Thoracic aorta (tissue), 2 donors: ENCODE data around the gene MAP2K1. TPM values are rescaled to one million over a fixed set of nuclear protein-coding genes. Genes with fewer than 3 reads are reported as not detected.

ENCODE experiments used
- ATAC-seq: fragments of 150-250 bp; one replicate; pipeline ENCODE4 v1.8.0; 2017; ENCODE audit warnings: low read depth; ENCODE audit not compliant: insufficient number of reproducible peaks, low FRiP score
- DNase-seq: peaks from one replicate; pipeline ENCODE4 v3.0.0-alpha.2; 2020; ENCODE audit warnings: low spot score
- H3K27ac ChIP-seq, 2 donors: fragments of 200-600 bp; sonication (generic); 1 replicate in 1 of 2; 2 replicates in 1 of 2; pipeline ENCODE4 v1.5.1; 2016; ENCODE audit warnings: mild to moderate bottlenecking in 2 of 2, moderate library complexity in 2 of 2
- H3K27me3 ChIP-seq: fragments of 200-600 bp; sonication (generic); replicated peaks from 2 replicates; pipeline ENCODE4 v1.6.0; 2016; ENCODE audit warnings: mild to moderate bottlenecking; ENCODE audit not compliant: insufficient read depth
- H3K36me3 ChIP-seq: fragments of 200-600 bp; sonication (generic); one replicate; pipeline ENCODE4 v1.5.1; 2016
- H3K4me1 ChIP-seq, 2 donors: fragments of 200-600 bp; sonication (generic); 1 replicate in 1 of 2; 2 replicates in 1 of 2; pipeline versions ENCODE4 v1.5.1 to v1.6.0; 2016; ENCODE audit warnings: low read depth in 2 of 2, mild to moderate bottlenecking in 1 of 2; ENCODE audit not compliant: control insufficient read depth in 1 of 2
- H3K4me3 ChIP-seq: fragments of 200-600 bp; sonication (generic); 2 replicates; pipeline ENCODE4 v1.5.1; 2016; ENCODE audit warnings: mild to moderate bottlenecking
- H3K9me3 ChIP-seq: fragments of 200-600 bp; sonication (generic); 2 replicates; pipeline ENCODE4 v1.5.1; 2016
- total RNA-seq, 2 donors: library from RNA; depleted of rRNA; stranded (reverse); fragments of >200 nt; gene quantifications; one replicate each; pipeline versions ENCODE4 v1.1.0 to v1.2.3, GENCODE V29; 2016
- TF ChIP-seq, protein P1 (sequence below): fragments of 200-600 bp; sonication (generic); IDR thresholded peaks from one replicate; pipeline ENCODE4 v1.5.1; 2019; ENCODE audit warnings: antibody characterized with exemption

Gene MAP2K1
- total RNA-seq, 2 donors from 2014 or later: 58.7 to 62.3 TPM

GRCh38 chr15:66419471-66419870 lies 32.8 kb downstream of the MAP2K1 start:
- peaks cover 11 to 26% of the 10 kb centered on the region in 2 donors for H3K4me1 ChIP-seq
- ATAC-seq: no peak
- TF ChIP-seq, protein P1, sequence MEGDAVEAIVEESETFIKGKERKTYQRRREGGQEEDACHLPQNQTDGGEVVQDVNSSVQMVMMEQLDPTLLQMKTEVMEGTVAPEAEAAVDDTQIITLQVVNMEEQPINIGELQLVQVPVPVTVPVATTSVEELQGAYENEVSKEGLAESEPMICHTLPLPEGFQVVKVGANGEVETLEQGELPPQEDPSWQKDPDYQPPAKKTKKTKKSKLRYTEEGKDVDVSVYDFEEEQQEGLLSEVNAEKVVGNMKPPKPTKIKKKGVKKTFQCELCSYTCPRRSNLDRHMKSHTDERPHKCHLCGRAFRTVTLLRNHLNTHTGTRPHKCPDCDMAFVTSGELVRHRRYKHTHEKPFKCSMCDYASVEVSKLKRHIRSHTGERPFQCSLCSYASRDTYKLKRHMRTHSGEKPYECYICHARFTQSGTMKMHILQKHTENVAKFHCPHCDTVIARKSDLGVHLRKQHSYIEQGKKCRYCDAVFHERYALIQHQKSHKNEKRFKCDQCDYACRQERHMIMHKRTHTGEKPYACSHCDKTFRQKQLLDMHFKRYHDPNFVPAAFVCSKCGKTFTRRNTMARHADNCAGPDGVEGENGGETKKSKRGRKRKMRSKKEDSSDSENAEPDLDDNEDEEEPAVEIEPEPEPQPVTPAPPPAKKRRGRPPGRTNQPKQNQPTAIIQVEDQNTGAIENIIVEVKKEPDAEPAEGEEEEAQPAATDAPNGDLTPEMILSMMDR: no peak
- peaks cover 1% of the 10 kb centered on the region for H3K36me3 ChIP-seq
- H3K9me3 ChIP-seq: no peaks in the 10 kb centered on the region
- no peak for DNase-seq
- no peak overlapping the region for H3K4me3 ChIP-seq
- H3K27me3 ChIP-seq: no peaks in the 10 kb centered on the region
- no peak overlapping the region for H3K27ac ChIP-seq

GRCh38 chr15:66422347-66422746 lies 35.6 kb downstream of the MAP2K1 start:
- no peaks in the 10 kb centered on the region for H3K27me3 ChIP-seq
- DNase-seq: no peak
- peaks cover 0 to 5% of the 10 kb centered on the region in 2 donors for H3K4me1 ChIP-seq
- H3K4me3 ChIP-seq: no peak overlapping the region
- TF ChIP-seq, protein P1: no peak
- no peaks in the 10 kb centered on the region for H3K9me3 ChIP-seq
- ATAC-seq: no peak
- H3K27ac ChIP-seq: no peak overlapping the region
- no peaks in the 10 kb centered on the region for H3K36me3 ChIP-seq

DNA sequence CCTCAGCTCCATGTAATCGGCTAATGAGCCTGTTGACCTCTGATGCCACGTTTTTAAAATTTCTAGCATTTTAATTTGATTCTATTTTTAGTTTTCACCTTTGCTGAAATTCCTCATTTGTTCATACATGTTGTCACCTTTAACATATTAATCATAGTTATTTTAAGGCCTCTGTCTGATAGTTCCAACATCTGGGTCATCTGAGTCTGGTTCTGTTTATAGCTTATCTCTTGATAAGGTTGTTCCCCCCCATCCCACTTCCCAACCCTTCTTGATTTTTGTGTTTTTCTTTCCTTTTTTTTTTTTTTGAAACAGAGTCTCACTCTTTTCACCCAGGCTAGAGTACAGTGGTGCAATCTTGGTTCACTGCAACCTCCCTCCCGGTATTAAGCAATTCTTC lies 36.4 kb downstream of the MAP2K1 start:
- TF ChIP-seq, protein P1: no peak
- ATAC-seq: no peak
- Histone ChIP-seq H3K27me3 (no peaks in the 10 kb centered on the region), H3K36me3 (no peaks in the 10 kb centered on the region), H3K9me3 (no peaks in the 10 kb centered on the region), H3K4me3 (no peak overlapping the region), H3K27ac (no peak overlapping the region), H3K4me1 (no peaks in the 10 kb centered on the region)
- no peak for DNase-seq

DNA sequence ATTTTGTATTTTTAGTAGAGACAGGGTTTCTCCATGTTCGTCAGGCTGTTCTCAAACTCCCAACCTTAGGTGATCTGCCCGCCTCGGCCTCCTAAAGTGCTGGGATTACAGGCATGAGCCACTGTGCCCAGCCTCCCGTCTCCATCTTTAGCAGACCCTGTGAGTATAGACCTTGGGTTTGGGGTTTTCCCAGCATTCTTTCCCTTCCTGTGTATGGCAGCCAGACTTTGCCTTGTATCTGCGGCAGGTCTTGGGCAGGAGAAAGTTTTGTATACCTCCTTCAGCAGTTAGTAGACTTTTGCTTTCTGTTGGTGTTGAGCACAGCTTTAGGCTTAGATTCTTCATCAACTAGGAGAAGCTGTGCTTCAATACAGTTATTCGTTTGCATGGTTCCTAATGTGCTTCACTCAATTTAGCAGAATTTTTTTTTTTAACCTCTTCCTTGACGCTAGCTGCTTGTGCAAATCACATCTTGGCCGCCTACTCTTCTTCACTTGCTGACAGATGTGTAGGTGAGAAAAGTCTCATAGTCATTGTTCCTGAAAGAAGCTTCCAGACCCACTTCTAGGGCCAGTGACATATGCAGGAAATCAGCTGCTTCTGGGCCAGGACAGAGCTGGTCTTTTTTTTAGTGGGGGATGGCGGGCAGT lies 38.4 kb downstream of the MAP2K1 start:
- no peak for DNase-seq
- Histone ChIP-seq H3K27ac (no peak overlapping the region), H3K36me3 (no peaks in the 10 kb centered on the region), H3K9me3 (no peaks in the 10 kb centered on the region), H3K27me3 (no peaks in the 10 kb centered on the region), H3K4me3 (no peak overlapping the region), H3K4me1 (no peaks in the 10 kb centered on the region)
- ATAC-seq: no peak
- TF ChIP-seq, protein P1: no peak

DNA sequence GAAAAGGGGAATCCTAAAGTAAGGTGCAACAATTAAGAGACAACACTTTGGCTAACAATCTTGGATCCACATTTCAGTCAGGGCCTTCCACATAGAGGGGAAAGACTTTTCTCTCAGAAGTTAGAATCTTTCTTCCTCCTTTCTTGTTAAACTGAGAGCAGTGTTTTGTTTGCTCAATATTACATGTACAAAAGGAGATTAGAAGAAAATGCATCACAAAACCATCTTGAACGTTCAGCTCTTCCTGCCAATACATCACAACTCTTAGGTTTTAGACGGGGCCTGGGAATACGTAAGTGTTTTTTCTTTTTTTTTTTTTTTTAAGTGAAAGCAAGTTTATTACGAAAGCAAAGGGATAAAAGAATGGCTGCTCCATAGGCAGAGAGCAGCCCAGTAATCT lies 39.1 kb downstream of the MAP2K1 start:
- ATAC-seq (no peak), DNase-seq (no peak)
- Histone ChIP-seq H3K4me1 (no peaks in the 10 kb centered on the region), H3K27ac (no peak overlapping the region), H3K36me3 (no peaks in the 10 kb centered on the region), H3K9me3 (no peaks in the 10 kb centered on the region), H3K4me3 (no peak overlapping the region), H3K27me3 (no peaks in the 10 kb centered on the region)
- TF ChIP-seq, protein P1: no peak
